Ovary (tissue), 9 donors: ENCODE data around the gene MRPL39. TPM values are rescaled to one million over a fixed set of nuclear protein-coding genes. Genes with fewer than 3 reads are reported as not detected.

ENCODE experiments used
- DNase-seq, 5 donors: peaks; one replicate each; pipeline ENCODE4 v3.0.0-alpha.2; 2019 to 2020
- H3K27ac ChIP-seq, 2 donors: fragments of 200-600 bp; one replicate each; pipeline versions ENCODE4 v1.5.1 to v1.8.0; 2019 to 2022
- H3K27me3 ChIP-seq: fragments of 200-600 bp; one replicate; pipeline ENCODE4 v1.8.0; 2022
- H3K36me3 ChIP-seq: fragments of 200-600 bp; sonication (generic); one replicate; pipeline ENCODE4 v1.5.1; 2019
- H3K4me1 ChIP-seq: one replicate; pipeline ENCODE4 v1.8.1; 2013; ENCODE audit warnings: mild to moderate bottlenecking, moderate library complexity; ENCODE audit not compliant: insufficient read depth
- H3K4me3 ChIP-seq: fragments of 200-600 bp; sonication (generic); one replicate; pipeline ENCODE4 v1.5.1; 2017
- H3K9me3 ChIP-seq, 2 donors: fragments of 200-600 bp in 1 of 2; sonication (generic) in 1 of 2; one replicate each; pipeline versions ENCODE4 v1.5.1 to v1.8.1; 2013 to 2019; ENCODE audit warnings: mild to moderate bottlenecking in 1 of 2, moderate library complexity in 1 of 2
- EP300 ChIP-seq: sonication (generic); formaldehyde crosslinking; IDR thresholded peaks from one replicate; pipeline ENCODE4 v1.6.1; 2017; ENCODE audit warnings: antibody characterized with exemption
- POLR2A ChIP-seq: fragments of 450-650 bp; IDR thresholded peaks from one replicate; pipeline ENCODE4 v1.6.1; 2017; ENCODE audit warnings: antibody characterized with exemption, mild to moderate bottlenecking, moderate library complexity
- WGBS, 3 donors: extraction: QIAGEN DNeasy Blood & Tissue Kit in 1 of 3; methylation state at CpG; one replicate each; pipeline versions ENCODE4 v1.1.5 to v1.1.7; 2013 to 2017; 5-methylcytosine and 5-hydroxymethylcytosine counted together
- intact Hi-C, 4 donors: fragments of 100-400 bp; cut with DNase I; formaldehyde crosslinking; loops; one replicate each; pipeline versions ENCODE4 v1.11.0 to v1.15.1; 2022 to 2023
- polyA plus RNA-seq, 2 donors: library from polyadenylated mRNA; stranded (reverse); fragments of 200-250 nt in 1 of 2; fragments of 350-450 nt in 1 of 2; fragmentation: Illumina TruSeq in 1 of 2; extraction: RNeasy Lipid Tissue Mini Kit (QIAGEN cat#74804) in 1 of 2; gene quantifications; one replicate each; pipeline ENCODE4 v1.2.3, GENCODE V29; 2013 to 2014
- total RNA-seq, 7 donors: library from RNA; depleted of rRNA in 2 of 7; stranded (reverse); fragments of >200 nt in 2 of 7; fragmentation: NEBNext Ultra II Directional in 3 of 7; extraction: Animal tissue kit (Norgen Biotek cat#: 25700) in 3 of 7; gene quantifications; one replicate each; pipeline versions ENCODE4 v1.1.0 to v1.2.4, GENCODE V29; 2016 to 2023
- TF ChIP-seq, protein P1 (sequence below), 3 donors: fragments of 450-650 bp in 2 of 3; fragments of 200-600 bp in 1 of 3; IDR thresholded peaks; one replicate each; pipeline versions ENCODE4 v1.5.1 to v1.8.0; 2016 to 2022; ENCODE audit warnings: antibody characterized with exemption in 3 of 3, mild to moderate bottlenecking in 1 of 3
- donor health status: DM: no; HTN: no; CAD: no; lungs with moderate emphysema.
- donor health status: DM: no; HTN: no; CAD: no.
- donor health status: Bipolar disorder and iron deficiency.
- donor health status: DM: yes; HTN: yes; CAD: no.
- donor health status: DM: no; HTN: no; CAD: no.
- donor health status: DM: yes; HTN: yes; CAD: no.

The MRPL39 gene
- total and polyA plus RNA-seq, 9 donors = 15.3 to 26.3 (median 19.0) TPM

DNA sequence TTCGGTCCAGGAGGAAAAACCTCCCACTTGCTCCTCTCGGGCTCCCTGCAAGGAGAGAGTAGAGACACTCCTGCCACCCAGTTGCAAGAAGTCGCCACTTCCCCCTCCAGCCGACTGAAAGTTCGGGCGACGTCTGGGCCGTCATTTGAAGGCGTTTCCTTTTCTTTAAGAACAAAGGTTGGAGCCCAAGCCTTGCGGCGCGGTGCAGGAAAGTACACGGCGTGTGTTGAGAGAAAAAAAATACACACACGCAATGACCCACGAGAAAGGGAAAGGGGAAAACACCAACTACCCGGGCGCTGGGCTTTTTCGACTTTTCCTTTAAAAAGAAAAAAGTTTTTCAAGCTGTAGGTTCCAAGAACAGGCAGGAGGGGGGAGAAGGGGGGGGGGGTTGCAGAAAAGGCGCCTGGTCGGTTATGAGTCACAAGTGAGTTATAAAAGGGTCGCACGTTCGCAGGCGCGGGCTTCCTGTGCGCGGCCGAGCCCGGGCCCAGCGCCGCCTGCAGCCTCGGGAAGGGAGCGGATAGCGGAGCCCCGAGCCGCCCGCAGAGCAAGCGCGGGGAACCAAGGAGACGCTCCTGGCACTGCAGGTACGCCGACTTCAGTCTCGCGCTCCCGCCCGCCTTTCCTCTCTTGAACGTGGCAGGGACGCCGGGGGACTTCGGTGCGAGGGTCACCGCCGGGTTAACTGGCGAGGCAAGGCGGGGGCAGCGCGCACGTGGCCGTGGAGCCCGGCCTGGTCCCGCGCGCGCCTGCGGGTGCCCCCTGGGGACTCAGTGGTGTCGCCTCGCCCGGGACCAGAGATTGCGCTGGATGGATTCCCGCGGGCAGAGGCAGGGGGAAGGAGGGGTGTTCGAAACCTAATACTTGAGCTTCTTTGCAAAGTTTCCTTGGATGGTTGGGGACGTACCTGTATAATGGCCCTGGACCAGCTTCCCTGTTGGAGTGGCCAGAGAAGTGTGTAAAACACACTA is 45.3 kb downstream of the MRPL39 start:
- no peak overlapping the region for H3K27ac ChIP-seq
- peak overlapping the region; percentile 43 for H3K4me3 ChIP-seq
- intact Hi-C loops = no loop called here
- DNase-seq = peak; percentile 31 to 67 (median 45)
- H3K9me3 ChIP-seq = no peaks in the 10 kb centered on the region
- H3K4me1 ChIP-seq = no peaks in the 10 kb centered on the region
- no peaks in the 10 kb centered on the region for H3K27me3 ChIP-seq
- 1 to 2% (median 1%) methylated on average over 72 to 74 of the region's 74 CpGs for WGBS, 3 donors
- H3K36me3 ChIP-seq = no peaks in the 10 kb centered on the region
- no peak for TF ChIP-seq POLR2A
- TF ChIP-seq, protein P1, sequence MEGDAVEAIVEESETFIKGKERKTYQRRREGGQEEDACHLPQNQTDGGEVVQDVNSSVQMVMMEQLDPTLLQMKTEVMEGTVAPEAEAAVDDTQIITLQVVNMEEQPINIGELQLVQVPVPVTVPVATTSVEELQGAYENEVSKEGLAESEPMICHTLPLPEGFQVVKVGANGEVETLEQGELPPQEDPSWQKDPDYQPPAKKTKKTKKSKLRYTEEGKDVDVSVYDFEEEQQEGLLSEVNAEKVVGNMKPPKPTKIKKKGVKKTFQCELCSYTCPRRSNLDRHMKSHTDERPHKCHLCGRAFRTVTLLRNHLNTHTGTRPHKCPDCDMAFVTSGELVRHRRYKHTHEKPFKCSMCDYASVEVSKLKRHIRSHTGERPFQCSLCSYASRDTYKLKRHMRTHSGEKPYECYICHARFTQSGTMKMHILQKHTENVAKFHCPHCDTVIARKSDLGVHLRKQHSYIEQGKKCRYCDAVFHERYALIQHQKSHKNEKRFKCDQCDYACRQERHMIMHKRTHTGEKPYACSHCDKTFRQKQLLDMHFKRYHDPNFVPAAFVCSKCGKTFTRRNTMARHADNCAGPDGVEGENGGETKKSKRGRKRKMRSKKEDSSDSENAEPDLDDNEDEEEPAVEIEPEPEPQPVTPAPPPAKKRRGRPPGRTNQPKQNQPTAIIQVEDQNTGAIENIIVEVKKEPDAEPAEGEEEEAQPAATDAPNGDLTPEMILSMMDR (IDR thresholded peaks at IDR 0.05) = peak in 1 of 3 donors; percentile 20

DNA sequence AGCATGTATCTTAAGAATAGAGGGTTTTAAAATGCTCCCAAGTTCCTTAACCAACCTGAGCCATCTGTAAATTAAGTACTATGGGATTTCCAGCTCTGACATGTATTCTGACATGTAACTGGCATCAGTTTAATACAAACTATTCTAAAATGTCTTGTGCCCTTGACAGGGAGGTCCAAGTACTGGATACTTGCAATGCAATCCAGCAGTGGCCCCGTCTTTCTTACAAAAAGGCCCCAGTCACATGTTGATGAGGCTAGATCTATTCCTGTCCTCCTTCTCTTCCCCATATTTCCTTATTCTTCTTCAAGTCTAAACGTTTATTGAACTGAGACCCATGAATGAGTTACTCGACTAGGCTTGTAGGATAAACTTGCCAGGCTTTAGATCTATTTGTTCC is 46.4 kb downstream of the MRPL39 start:
- intact Hi-C loops = no loop called here
- Histone ChIP-seq H3K4me1 (no peaks in the 10 kb centered on the region), H3K27ac (no peak overlapping the region), H3K27me3 (no peaks in the 10 kb centered on the region), H3K9me3 (no peaks in the 10 kb centered on the region), H3K4me3 (no peak overlapping the region), H3K36me3 (no peaks in the 10 kb centered on the region)
- no peak for DNase-seq
- TF ChIP-seq POLR2A (no peak), EP300 (no peak)
- TF ChIP-seq, protein P1 (IDR thresholded peaks at IDR 0.05) = no peak
- 76 to 81% (median 80%) methylated on average over 3 of the region's 3 CpGs for WGBS, 3 donors

DNA sequence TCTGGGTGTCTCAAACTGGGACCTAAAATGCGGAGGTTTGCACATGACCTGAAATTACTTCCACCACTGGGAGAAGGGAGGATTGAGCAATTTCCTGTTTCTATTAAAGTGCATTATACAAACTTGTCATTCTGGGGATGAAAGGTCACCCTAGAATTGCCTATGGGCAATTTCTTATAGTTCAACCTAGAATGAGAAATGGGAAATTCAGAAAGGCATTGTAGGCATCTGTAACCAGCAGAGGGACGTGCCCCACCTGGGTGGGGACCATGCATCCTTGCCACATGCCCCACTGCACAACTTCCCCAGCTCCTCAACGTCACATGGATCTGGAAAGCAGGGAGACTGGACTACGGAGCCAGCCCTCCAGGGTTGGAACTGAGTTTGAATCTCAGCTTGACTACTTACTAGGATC is 47.0 kb downstream of the MRPL39 start:
- Histone ChIP-seq H3K9me3 (no peaks in the 10 kb centered on the region), H3K27me3 (no peaks in the 10 kb centered on the region), H3K4me3 (no peak overlapping the region), H3K4me1 (no peaks in the 10 kb centered on the region), H3K27ac (no peak overlapping the region), H3K36me3 (no peaks in the 10 kb centered on the region)
- DNase-seq = no peak
- TF ChIP-seq POLR2A = no peak
- TF ChIP-seq, protein P1 (IDR thresholded peaks at IDR 0.05) = no peak
- no peak for TF ChIP-seq EP300
- 91 to 96% (median 93%) methylated on average over 4 of the region's 4 CpGs for WGBS, 3 donors
- intact Hi-C loops = no loop called here

DNA sequence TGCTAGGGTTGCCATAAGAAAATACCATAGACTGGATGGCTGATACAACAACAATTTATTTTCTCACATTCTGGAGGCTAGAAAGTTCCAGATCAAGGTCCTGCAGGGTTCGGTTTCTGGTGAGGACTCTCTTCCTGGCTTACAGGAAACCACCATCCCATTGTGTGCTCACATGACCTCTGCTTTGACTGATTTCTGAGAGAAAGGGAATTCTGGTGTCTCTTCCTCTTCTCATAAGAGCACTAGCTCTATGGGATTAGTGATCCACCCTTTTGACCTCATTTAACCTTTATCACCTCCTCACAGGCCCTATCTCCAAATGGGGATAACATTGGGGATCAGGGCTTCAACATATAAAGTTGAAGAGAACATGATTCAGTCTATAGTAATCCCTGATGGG is 47.5 kb downstream of the MRPL39 start:
- no peak for TF ChIP-seq POLR2A
- TF ChIP-seq, protein P1 (IDR thresholded peaks at IDR 0.05) = no peak
- no peak for TF ChIP-seq EP300
- DNase-seq = no peak
- no peaks in the 10 kb centered on the region for H3K9me3 ChIP-seq
- intact Hi-C loops = no loop called here
- H3K27me3 ChIP-seq = no peaks in the 10 kb centered on the region
- H3K27ac ChIP-seq = no peak overlapping the region
- 74 to 83% (median 76%) methylated on average over 1 of the region's 1 CpG for WGBS, 3 donors
- no peak overlapping the region for H3K4me3 ChIP-seq
- no peaks in the 10 kb centered on the region for H3K36me3 ChIP-seq
- H3K4me1 ChIP-seq = no peaks in the 10 kb centered on the region
